ENCODE data around the gene RARB. TPM values are rescaled to one million over a fixed set of nuclear protein-coding genes. Genes with fewer than 3 reads are reported as not detected.

The RARB gene

DNA sequence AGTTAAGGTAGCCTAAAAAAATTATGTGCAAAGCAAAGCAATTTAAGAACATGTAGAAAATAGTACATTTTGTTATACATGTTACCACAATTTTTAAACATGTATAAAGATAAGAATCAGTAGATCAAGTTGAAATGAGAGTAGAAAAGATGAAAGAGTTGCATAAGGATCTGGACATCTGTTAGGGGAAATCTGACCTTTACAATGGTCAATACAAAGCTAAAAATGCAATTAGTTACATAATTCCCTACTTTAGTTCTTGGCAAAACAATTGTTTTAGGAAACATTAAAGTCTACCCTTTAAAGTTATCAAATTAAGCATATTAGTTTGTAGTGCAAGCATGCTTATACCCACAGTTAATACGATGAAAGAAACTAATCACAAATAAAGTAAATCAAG, 203.9 kb downstream of the RARB start:
- Histone ChIP-seq H3K4ac (ENCODE audit: low read depth, low read length) (no peak overlapping the region), H2BK120ac (ENCODE audit: low read depth, low read length) (no peak overlapping the region), H3K4me2 (ENCODE audit: low read length) (no peak overlapping the region), H2BK5ac (ENCODE audit: low read length) (no peak overlapping the region), H3K36me3 (ENCODE audit: control insufficient read depth, insufficient read depth, low read length) (peaks cover 1% of the 10 kb centered on the region), H2AK5ac (ENCODE audit: low read length) (no peak overlapping the region), H3K79me2 (ENCODE audit: control insufficient read depth, insufficient read depth, low read length) (no peaks in the 10 kb centered on the region), H3K79me1 (ENCODE audit: low read length) (no peaks in the 10 kb centered on the region), H2BK15ac (replicated peaks; ENCODE audit: low read depth) (no peak overlapping the region), H3K56ac (ENCODE audit: low read length) (no peak overlapping the region), H3K4me3 (ENCODE audit: low read length) (no peak overlapping the region), H4K5ac (ENCODE audit: low read length) (no peak overlapping the region), H3K23ac (ENCODE audit: low read length) (no peak overlapping the region), H3K18ac (ENCODE audit: low read length) (no peak overlapping the region), H3K27me3 (ENCODE audit: insufficient read depth, low read length, poor library complexity) (no peaks in the 10 kb centered on the region), H3K27ac (ENCODE audit: low read depth, low read length) (no peak overlapping the region), H4K8ac (ENCODE audit: low read depth, low read length) (no peak overlapping the region), H3K4me1 (ENCODE audit: control insufficient read depth, low read depth, low read length) (no peaks in the 10 kb centered on the region), H3K9ac (ENCODE audit: low read length) (no peak overlapping the region)
- WGBS (ENCODE audit: extremely low coverage, insufficient coverage, low lambda C conversion rate): 100% methylated on average over 1 of the region's 1 CpG
- no peak for DNase-seq

GRCh38 chr3:25633919-25634318, 205.9 kb downstream of the RARB start:
- Histone ChIP-seq H2AK5ac (ENCODE audit: low read length) (no peak overlapping the region), H3K79me1 (ENCODE audit: low read length) (no peaks in the 10 kb centered on the region), H2BK120ac (ENCODE audit: low read depth, low read length) (no peak overlapping the region), H2BK5ac (ENCODE audit: low read length) (no peak overlapping the region), H3K36me3 (ENCODE audit: control insufficient read depth, insufficient read depth, low read length) (peaks cover 1% of the 10 kb centered on the region), H3K27me3 (ENCODE audit: insufficient read depth, low read length, poor library complexity) (no peaks in the 10 kb centered on the region), H3K79me2 (ENCODE audit: control insufficient read depth, insufficient read depth, low read length) (no peaks in the 10 kb centered on the region), H4K5ac (ENCODE audit: low read length) (no peak overlapping the region), H3K27ac (ENCODE audit: low read depth, low read length) (no peak overlapping the region), H2BK15ac (replicated peaks; ENCODE audit: low read depth) (no peak overlapping the region), H4K8ac (ENCODE audit: low read depth, low read length) (no peak overlapping the region), H3K18ac (ENCODE audit: low read length) (no peak overlapping the region), H3K4me2 (ENCODE audit: low read length) (no peak overlapping the region), H3K56ac (ENCODE audit: low read length) (no peak overlapping the region), H3K9ac (ENCODE audit: low read length) (no peak overlapping the region), H3K23ac (ENCODE audit: low read length) (no peak overlapping the region), H3K4me3 (ENCODE audit: low read length) (no peak overlapping the region), H3K4ac (ENCODE audit: low read depth, low read length) (no peak overlapping the region), H3K4me1 (ENCODE audit: control insufficient read depth, low read depth, low read length) (no peaks in the 10 kb centered on the region)
- WGBS (ENCODE audit: extremely low coverage, insufficient coverage, low lambda C conversion rate): 100% methylated on average over 1 of the region's 3 CpGs
- DNase-seq: no peak

- peaks cover 1% of the 10 kb centered on the region for H3K36me3 ChIP-seq (ENCODE audit: control insufficient read depth, insufficient read depth, low read length)
Measured at GRCh38 chr3:25635038-25635437, 207.0 kb downstream of the RARB start.

More at GRCh38 chr3:25635038-25635437, 207.0 kb downstream of the RARB start:
- no peak for DNase-seq
- no peak overlapping the region for H3K9ac ChIP-seq (ENCODE audit: low read length)
- no peak overlapping the region for H2BK5ac ChIP-seq (ENCODE audit: low read length)
- no peaks in the 10 kb centered on the region for H3K4me1 ChIP-seq (ENCODE audit: control insufficient read depth, low read depth, low read length)
- no peak overlapping the region for H4K5ac ChIP-seq (ENCODE audit: low read length)
- H3K79me2 ChIP-seq (ENCODE audit: control insufficient read depth, insufficient read depth, low read length): no peaks in the 10 kb centered on the region
- H3K27ac ChIP-seq (ENCODE audit: low read depth, low read length): no peak overlapping the region
- H3K23ac ChIP-seq (ENCODE audit: low read length): no peak overlapping the region
- H3K56ac ChIP-seq (ENCODE audit: low read length): no peak overlapping the region
- H2BK15ac ChIP-seq (replicated peaks; ENCODE audit: low read depth): no peak overlapping the region
- H2BK120ac ChIP-seq (ENCODE audit: low read depth, low read length): no peak overlapping the region
- H4K8ac ChIP-seq (ENCODE audit: low read depth, low read length): peak overlapping the region; percentile 93
- H3K18ac ChIP-seq (ENCODE audit: low read length): no peak overlapping the region
- WGBS (ENCODE audit: extremely low coverage, insufficient coverage, low lambda C conversion rate): no CpG with 5 or more reads among the region's 3 CpGs
- no peak overlapping the region for H3K4me2 ChIP-seq (ENCODE audit: low read length)
- H3K79me1 ChIP-seq (ENCODE audit: low read length): no peaks in the 10 kb centered on the region
- no peaks in the 10 kb centered on the region for H3K27me3 ChIP-seq (ENCODE audit: insufficient read depth, low read length, poor library complexity)
- no peak overlapping the region for H3K4me3 ChIP-seq (ENCODE audit: low read length)
- H2AK5ac ChIP-seq (ENCODE audit: low read length): no peak overlapping the region
- H3K4ac ChIP-seq (ENCODE audit: low read depth, low read length): no peak overlapping the region

Small RNAs within 50 kb of the gene (small RNA-seq; reads per million reads assigned to genes)
- not detected for gene RF01161 (ENCODE audit: insufficient read depth)
- gene RF02271 (ENCODE audit: insufficient read depth): not detected
